NCI-H526 (cell line): ENCODE data around the gene MEF2D.

Experiments
- DNase-seq, 2 experiments: peaks; one replicate each; lab custom pipeline; 2025; lab: John Stamatoyannopoulos, UW

MEF2D gene

GRCh38 chr1:156499842-156500542 is 583 bp downstream of the MEF2D start:
- DNase-seq = peak in 1 of 2 experiments; percentile 94

- DNase-seq = peak in 1 of 2 experiments; percentile 68
Measured at GRCh38 chr1:156499194-156499841, 1.3 kb downstream of the MEF2D start.

GRCh38 chr1:156498432-156499193 is 2.0 kb downstream of the MEF2D start:
- peak in 1 of 2 experiments; percentile 74 for DNase-seq

GRCh38 chr1:156497743-156498431 is 2.7 kb downstream of the MEF2D start:
- peak; percentile 56 to 68 for DNase-seq

- DNase-seq = no peak
Measured at GRCh38 chr1:156497078-156497742, 3.4 kb downstream of the MEF2D start.

- no peak for DNase-seq
Measured at GRCh38 chr1:156496211-156496761, 4.3 kb downstream of the MEF2D start.

GRCh38 chr1:156495401-156496140 is 5.0 kb downstream of the MEF2D start:
- no peak for DNase-seq

GRCh38 chr1:156494309-156494895 is 6.2 kb downstream of the MEF2D start:
- no peak for DNase-seq

- DNase-seq = peak in 1 of 2 experiments; percentile 38
Measured at GRCh38 chr1:156493742-156494141, 6.8 kb downstream of the MEF2D start.

GRCh38 chr1:156493154-156493631 is 7.4 kb downstream of the MEF2D start:
- peak; percentile 27 to 72 for DNase-seq

- DNase-seq = peak; percentile 37 to 65
Measured at GRCh38 chr1:156492591-156493080, 7.9 kb downstream of the MEF2D start.

GRCh38 chr1:156492013-156492590 is 8.5 kb downstream of the MEF2D start:
- DNase-seq = no peak

- peak; percentile 97 to 98 for DNase-seq
Measured at GRCh38 chr1:156491151-156491949, 9.2 kb downstream of the MEF2D start.

GRCh38 chr1:156490401-156491032 is 10.1 kb downstream of the MEF2D start:
- peak in 1 of 2 experiments; percentile 80 for DNase-seq

- no peak for DNase-seq
Measured at GRCh38 chr1:156489935-156490293, 10.7 kb downstream of the MEF2D start.

- DNase-seq = peak; percentile 83 to 97
Measured at GRCh38 chr1:156489166-156489934, 11.2 kb downstream of the MEF2D start.

- DNase-seq = peak in 1 of 2 experiments; percentile 41
Measured at GRCh38 chr1:156488566-156489165, 11.9 kb downstream of the MEF2D start.
